GM21717 (cell line): Measurements from ENCODE around the gene DCHS1.

Experiments used
- ATAC-seq: cut with Tn5 transposase; IDR thresholded peaks from one replicate; pipeline ENCODE4 v1.9.1; 2021; ENCODE audit warnings: mild to moderate bottlenecking, moderate library complexity; ENCODE audit not compliant: unreplicated experiment

Gene DCHS1

GRCh38 chr11:6674219-6674597 lies 18.6 kb upstream of the DCHS1 start:
- no peak for ATAC-seq

- ATAC-seq = no peak
Measured at GRCh38 chr11:6673523-6674218, 18.1 kb upstream of the DCHS1 start.

- no peak for ATAC-seq
Measured at GRCh38 chr11:6671991-6672390, 16.4 kb upstream of the DCHS1 start.

- ATAC-seq = no peak
Measured at GRCh38 chr11:6670202-6670830, 14.7 kb upstream of the DCHS1 start.

GRCh38 chr11:6667733-6668374 lies 12.2 kb upstream of the DCHS1 start:
- no peak for ATAC-seq

GRCh38 chr11:6666302-6667183 lies 10.9 kb upstream of the DCHS1 start:
- no peak for ATAC-seq

GRCh38 chr11:6664551-6664950 lies 8.9 kb upstream of the DCHS1 start:
- no peak for ATAC-seq

GRCh38 chr11:6663794-6664469 lies 8.3 kb upstream of the DCHS1 start:
- no peak for ATAC-seq

GRCh38 chr11:6660712-6661111 lies 5.1 kb upstream of the DCHS1 start:
- no peak for ATAC-seq

- ATAC-seq = no peak
Measured at GRCh38 chr11:6658647-6659046, 3.0 kb upstream of the DCHS1 start.

GRCh38 chr11:6657346-6657745 lies 1.7 kb upstream of the DCHS1 start:
- ATAC-seq = no peak

GRCh38 chr11:6656936-6657335 lies 1.3 kb upstream of the DCHS1 start:
- ATAC-seq = no peak

GRCh38 chr11:6656584-6656915 lies 941 bp upstream of the DCHS1 start:
- ATAC-seq = no peak

- no peak for ATAC-seq
Measured at GRCh38 chr11:6655020-6655789, 404 bp downstream of the DCHS1 start.

GRCh38 chr11:6654281-6655019 lies 1.2 kb downstream of the DCHS1 start:
- no peak for ATAC-seq

- ATAC-seq = no peak
Measured at GRCh38 chr11:6653656-6654055, 2.0 kb downstream of the DCHS1 start.

- no peak for ATAC-seq
Measured at GRCh38 chr11:6653097-6653496, 2.5 kb downstream of the DCHS1 start.

GRCh38 chr11:6652182-6652581 lies 3.4 kb downstream of the DCHS1 start:
- no peak for ATAC-seq

- ATAC-seq = no peak
Measured at GRCh38 chr11:6650980-6651379, 4.6 kb downstream of the DCHS1 start.

- no peak for ATAC-seq
Measured at GRCh38 chr11:6650104-6650503, 5.5 kb downstream of the DCHS1 start.
